HG03457 (cell line): Measurements from ENCODE around the gene HTR1D.
"Not testable (repeated sequence)": the region's sequence is repeated elsewhere in the genome, so short reads cannot be mapped to it uniquely, and the experiment has no call there.

Experiments used
- ATAC-seq: cut with Tn5 transposase; IDR thresholded peaks from one replicate; pipeline ENCODE4 v1.9.1; 2021; ENCODE audit warnings: moderate number of reproducible peaks; ENCODE audit not compliant: unreplicated experiment

HTR1D gene

DNA sequence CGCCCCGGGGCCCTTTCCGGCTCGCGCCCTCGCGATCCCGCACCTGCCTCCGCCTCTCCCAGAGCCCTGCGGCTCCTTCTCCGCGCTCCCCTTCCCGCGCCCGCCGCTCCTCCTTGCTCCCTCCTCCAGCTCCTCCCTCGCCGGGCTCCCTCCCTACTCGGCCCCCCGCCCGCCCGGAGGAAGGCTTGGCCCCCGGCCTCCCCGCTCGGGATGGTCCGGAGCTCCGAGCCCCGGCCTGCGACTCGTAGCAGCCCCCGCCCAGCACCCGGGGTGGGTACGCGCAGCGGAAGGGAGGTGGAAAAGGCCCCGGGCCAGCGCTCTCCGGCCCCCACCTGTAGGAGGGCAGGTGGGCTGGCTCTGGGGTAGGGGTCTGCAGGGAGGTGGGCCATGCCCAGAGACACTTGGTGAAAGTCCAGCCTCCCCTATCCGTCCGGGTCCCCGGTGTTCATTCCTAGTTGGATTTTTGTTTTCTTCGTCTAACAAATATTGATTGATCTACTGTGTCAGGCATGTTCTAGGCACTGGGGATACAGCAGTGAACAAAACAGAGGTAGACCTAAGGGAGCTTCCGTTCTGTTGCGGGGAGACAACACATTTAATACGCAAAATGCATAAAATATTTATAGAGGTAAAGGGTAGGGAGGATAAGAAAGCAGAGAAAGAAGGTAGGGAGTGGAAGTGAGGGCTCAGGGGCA is at the start of gene HTR1D:
HTR1D (minus strand) TSS at position 82 of the 695 bp plus-strand sequence. CDS start 23,283 bp downstream, outside the sequence.
- no peak for ATAC-seq

- no peak for ATAC-seq
These were observed 46.1 kb upstream of the HTR1D start for GRCh38 chr1:23263380-23263887.

DNA sequence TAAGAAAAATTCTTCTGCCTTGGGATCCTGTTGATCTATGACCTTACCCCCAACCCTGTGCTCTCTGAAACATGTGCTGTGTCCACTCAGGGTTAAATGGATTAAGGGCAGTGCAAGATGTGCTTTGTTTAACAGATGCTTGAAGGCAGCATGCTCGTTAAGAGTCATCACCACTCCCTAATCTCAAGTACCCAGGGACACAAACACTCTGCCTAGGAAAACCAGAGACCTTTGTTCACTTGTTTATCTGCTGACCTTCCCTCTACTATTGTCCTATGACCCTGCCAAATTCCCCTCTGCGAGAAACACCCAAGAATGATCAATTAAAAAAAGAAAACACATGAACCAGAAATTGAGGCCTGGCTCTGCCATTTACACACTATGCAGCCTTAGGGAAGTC is 40.8 kb upstream of the HTR1D start:
- ATAC-seq = not testable (repeated sequence)

DNA sequence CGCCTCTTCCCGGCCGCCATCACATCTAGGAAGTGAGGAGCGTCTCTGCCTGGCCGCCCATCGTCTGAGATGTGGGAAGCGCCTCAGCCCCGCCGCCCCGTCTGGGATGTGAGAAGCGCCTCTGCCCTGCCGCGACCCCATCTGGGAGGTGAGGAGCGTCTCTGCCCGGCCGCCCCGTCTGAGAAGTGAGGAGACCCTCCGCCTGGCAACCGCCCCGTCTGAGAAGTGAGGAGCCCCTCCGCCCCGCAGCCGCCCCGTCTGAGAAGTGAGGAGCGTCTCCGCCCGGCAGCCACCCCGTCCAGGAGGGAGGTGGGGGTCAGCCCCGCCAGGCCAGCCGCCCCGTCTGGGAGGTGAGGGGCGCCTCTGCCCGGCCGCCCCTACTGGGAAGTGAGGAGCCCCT is 40.1 kb upstream of the HTR1D start:
- not testable (repeated sequence) for ATAC-seq

DNA sequence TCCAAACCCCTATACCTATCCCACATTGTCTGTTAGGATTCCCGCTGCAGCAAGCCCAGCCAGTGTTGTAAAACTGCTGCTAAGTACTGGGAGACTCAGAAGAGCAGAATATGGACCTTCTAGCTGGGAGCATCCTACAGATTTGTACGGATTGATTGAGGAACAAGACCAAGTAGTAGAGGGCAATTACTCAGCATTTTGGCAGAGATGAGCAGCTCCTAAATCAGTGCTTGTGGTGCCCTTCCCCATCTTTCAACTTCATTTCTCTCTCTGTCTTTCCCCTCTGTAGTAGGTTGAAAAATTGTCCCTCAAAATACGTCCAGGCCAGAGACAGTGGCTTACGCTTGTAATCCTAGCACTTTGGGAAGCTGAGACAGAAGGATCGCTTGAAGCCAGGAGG is 37.3 kb upstream of the HTR1D start:
- no peak for ATAC-seq

DNA sequence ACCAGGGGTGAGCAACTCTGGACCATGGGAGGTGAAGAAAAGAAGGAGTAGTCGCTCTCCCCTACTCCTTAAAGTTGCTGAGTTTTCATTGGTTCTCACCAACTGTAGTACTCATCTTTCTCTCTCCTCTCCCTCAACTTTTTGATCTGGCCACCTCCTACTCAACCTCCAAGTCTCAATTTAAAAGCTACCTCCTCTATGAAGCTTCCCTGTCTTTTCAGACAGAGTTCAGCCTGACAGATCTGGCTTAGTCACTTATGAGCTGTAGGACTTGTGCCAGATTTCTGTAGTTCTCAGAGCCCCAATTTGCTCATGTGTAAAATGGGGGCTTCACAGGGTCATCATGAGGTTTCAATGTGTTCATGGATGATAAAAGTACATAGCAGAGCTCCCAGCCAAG is 34.5 kb upstream of the HTR1D start:
- ATAC-seq = no peak

DNA sequence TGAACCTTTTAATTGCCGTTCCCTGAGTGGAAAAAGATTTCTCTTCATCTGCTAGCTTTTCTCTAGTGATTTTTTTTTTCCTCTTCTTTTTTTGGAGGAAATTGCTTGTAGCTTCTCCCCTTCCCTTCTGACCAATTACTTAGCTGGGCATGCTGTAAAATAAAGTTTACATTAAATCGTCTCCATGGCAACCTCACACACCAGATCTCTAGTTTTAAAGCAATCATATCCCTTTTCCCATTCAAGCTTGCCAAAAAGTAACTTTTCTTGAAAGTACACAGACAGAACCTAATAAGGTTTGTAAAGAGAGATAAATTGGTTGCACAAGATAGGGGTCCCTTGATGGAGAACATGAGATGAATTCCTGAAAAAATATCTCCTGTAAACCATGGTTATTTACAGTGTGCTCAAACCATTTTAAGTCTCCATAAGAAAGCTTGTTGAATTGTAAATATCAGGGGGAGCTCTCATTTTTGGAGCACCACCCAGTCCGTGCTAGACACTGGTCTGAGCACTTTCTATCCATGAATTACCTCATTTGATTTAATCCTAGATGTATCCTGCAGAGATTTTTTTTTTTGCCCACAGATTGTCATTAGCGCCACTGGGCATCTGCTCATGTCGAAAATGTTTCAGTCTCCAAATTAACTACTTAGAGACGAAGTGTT is 32.6 kb upstream of the HTR1D start:
- no peak for ATAC-seq

- ATAC-seq = no peak
These were observed 30.0 kb upstream of the HTR1D start for GRCh38 chr1:23247276-23247675.

DNA sequence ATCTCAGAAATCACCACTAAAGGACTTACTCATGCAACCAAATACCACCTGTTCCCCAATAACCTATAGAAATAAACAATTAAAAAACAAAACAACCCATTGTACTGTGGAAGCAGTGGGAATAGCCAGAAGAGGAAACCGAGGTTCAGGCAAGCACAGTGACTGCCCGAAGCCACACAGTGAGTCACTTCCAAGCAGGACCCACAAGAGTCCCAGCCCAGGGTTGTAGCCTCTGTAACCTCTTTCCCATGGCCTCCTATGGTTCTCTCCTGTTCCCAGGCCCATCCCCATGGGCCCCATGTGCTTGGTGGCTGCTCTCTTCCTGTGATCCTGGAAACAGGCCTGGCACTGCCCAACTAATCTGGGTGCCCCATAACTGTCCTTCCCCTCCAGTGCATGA is 29.0 kb upstream of the HTR1D start:
- no peak for ATAC-seq

GRCh38 chr1:23244256-23244761 is 27.0 kb upstream of the HTR1D start:
- ATAC-seq = no peak

DNA sequence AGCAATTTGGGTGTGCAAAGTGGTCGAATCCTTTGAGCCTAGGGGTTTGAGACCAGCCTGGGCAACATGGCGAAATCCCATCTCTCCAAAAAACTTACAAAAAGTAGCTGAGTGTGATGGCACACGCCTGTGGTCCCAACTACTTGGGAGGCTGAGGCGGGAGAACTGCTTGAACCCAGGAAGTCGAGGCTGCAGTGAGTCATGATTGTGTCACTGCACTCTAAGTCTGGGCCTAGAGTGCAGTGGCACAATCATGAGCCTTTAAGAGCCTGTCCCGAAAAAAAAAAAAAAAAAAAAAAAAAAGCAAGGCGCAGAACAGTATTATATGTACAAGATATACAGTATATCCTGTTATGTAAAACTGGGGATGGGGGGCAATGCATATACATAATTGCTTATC is 25.1 kb upstream of the HTR1D start:
- no peak for ATAC-seq

DNA sequence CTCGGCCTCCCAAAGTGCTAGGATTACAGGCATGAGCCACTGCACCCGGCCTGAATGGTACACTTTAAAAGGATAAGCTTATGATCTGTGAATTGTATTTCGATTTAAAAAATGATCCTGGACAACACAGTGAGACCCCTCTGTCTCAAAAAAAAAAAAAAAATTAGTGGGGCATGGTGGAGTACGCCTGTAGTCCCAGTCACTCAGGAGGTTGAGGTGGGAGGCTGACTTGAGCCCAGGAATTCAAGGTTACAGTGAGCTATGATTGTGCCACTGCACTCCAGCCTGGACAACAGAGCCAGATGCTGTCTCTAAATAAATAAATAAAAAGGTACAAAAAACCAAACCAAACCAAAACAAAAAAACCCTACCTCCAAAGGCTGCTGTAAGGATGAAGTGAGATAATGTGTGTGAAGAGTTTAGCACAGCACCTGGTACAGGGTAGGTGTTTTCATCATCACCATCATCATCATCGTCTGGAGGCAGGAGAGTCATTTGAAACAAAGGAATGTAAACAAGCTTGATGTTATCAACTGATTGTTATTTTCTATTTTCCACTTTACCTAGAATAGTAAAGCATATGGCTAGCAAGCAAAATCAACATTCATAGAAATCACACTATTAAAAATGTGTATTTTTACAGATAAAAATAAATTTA is 22.5 kb upstream of the HTR1D start:
- no peak for ATAC-seq

DNA sequence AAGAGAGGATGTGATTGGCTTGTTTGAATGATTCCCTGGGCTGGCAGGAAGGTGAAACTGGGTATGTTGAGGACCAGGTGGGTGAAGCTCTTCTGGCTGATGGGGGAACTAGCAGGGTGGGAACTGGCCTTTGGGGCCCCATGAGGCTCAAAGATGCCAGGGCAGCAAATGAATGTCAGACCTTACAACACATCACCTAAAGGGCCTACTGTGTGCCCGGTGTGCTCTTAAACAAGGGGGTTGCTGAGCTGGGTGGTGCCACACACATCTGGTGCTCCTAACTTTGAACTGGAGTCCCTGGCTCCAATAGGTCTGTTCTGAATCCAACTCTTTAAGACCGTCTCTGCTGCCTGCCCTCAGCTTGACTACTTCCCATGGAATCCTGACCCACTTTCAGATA is 21.3 kb upstream of the HTR1D start:
- ATAC-seq = no peak

DNA sequence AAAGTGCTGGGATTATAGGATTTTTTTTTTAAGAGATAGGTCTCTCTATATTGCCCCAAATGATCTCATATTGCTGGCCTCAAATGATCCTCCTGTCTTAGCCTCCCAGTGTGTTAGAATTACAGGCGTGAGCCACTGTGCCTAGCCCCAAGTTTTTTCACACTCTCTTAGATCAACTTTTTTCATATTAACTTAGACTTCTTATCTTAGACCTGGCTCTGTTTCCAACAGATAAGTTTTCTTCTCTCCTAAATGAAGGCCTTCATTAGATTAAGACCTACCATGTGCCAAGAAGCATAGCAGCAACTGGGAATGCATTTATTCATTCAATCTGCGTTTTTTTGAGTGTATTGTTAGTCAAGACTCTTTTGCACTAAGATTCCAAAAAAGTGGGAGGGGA is 20.2 kb upstream of the HTR1D start:
- no peak for ATAC-seq

GRCh38 chr1:23227806-23228205 is 10.5 kb upstream of the HTR1D start:
- ATAC-seq = no peak

- ATAC-seq = no peak
These were observed 7.7 kb upstream of the HTR1D start for GRCh38 chr1:23224739-23225648.

DNA sequence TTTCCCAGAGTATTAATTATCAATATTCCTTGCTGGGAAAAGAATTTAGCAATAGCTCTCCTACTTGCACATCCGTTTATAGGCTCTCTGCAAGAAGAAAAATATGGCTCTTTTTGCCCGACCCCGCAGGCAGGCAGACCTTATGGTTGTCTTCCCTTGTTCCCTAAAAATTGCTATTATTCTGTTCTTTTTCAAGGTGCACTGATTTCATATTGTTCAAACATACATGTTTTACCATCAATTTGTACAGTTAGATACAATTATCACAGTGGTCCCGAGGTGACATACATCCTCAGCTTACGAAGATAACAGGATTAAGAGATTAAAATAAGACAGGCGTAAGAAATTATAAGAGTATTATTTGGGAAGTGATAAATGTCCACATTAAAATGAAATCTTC is 6.7 kb upstream of the HTR1D start:
- ATAC-seq = not testable (repeated sequence)

GRCh38 chr1:23223490-23223951 is 6.2 kb upstream of the HTR1D start:
- ATAC-seq = not testable (repeated sequence)

DNA sequence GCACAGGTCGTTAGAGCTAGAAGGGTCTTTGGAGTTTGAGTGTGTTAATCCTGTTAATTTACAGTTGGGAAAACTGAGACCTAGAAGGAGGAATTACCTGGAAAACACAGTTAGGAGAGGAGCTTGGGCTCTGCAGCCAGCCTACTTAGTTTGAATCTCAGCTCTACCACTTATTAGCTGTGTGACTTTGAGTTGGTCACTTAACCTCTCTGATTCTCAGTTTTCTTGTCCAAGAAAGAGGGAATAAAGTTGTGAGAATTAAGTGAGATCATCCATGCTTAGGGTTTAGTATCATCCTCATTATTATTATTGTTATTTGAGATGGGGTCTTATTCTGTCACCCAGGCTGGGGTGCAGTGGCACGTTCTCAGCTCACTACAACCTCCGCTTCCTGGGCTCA is 5.4 kb upstream of the HTR1D start:
- ATAC-seq = no peak

- ATAC-seq = no peak
These were observed 5.0 kb upstream of the HTR1D start for GRCh38 chr1:23222331-23222730.

GRCh38 chr1:23221107-23221506 is 3.8 kb upstream of the HTR1D start:
- ATAC-seq = no peak
